GM06990 (cell line): Measurements from ENCODE around the gene ACSM5.

Source experiments
- DNase-seq: peaks from one replicate; pipeline ENCODE4 v3.0.0-alpha.2; 2011; ENCODE audit not compliant: insufficient read length; ENCODE audit errors: extremely low read depth
- H3K27me3 ChIP-seq: replicated peaks from 2 replicates; pipeline ENCODE4 v1.6.0; 2011; ENCODE audit warnings: low read length; ENCODE audit not compliant: control insufficient read depth, insufficient read depth
- H3K36me3 ChIP-seq: 2 replicates; pipeline ENCODE4 v1.5.1; 2011; ENCODE audit warnings: low read length; ENCODE audit not compliant: control insufficient read depth, insufficient read depth
- H3K4me3 ChIP-seq: replicated peaks from 2 replicates; pipeline ENCODE4 v1.5.1; 2011; ENCODE audit warnings: low read depth, mild to moderate bottlenecking, control low read depth, low read length
- TF ChIP-seq, protein P1 (sequence below): IDR thresholded peaks from 2 replicates; pipeline ENCODE4 v1.5.1; 2011; ENCODE audit warnings: low read length, control low read depth, mild to moderate bottlenecking, inconsistent platforms; ENCODE audit not compliant: insufficient read depth, poor library complexity, severe bottlenecking

ACSM5 gene

DNA sequence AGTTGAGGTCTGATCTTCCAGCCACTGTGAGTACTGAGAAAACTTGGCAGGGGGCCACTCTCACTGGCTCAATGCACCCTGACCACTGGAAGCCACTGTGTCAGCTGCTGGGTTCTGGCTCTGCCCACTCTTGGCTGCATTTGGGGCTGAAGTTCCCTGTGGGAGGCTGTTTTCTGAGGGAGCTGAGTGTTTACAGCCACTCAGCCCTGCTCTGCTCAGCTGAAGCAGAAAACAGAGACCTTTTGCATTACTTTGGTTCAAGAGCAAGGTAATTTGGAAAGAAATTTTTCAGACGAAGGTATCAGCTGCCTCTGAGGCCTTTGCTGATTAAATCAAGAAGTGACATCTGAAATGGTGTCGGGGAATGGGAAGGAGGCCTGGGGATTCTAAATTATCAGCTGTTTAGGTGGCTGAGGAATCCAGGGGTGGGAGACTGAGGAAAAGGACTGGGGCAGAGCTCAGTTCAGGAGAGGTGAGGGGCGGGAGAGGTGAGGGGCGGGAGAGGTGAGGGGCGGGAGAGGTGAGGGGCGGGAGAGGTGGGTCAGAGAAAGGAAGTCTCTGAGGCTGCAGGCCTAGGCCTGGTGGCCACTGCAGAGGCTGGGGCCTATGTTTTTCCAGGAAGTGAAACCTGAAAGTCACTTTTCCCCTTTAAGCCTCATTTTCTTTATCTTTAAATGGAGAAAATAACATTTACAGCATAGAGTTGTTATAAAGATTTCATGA is at the start of gene ACSM5:
ACSM5 (plus strand) TSS at position 137 of the 723 bp plus-strand sequence. CDS start 1,951 bp downstream, outside the sequence.
- TF ChIP-seq, protein P1, sequence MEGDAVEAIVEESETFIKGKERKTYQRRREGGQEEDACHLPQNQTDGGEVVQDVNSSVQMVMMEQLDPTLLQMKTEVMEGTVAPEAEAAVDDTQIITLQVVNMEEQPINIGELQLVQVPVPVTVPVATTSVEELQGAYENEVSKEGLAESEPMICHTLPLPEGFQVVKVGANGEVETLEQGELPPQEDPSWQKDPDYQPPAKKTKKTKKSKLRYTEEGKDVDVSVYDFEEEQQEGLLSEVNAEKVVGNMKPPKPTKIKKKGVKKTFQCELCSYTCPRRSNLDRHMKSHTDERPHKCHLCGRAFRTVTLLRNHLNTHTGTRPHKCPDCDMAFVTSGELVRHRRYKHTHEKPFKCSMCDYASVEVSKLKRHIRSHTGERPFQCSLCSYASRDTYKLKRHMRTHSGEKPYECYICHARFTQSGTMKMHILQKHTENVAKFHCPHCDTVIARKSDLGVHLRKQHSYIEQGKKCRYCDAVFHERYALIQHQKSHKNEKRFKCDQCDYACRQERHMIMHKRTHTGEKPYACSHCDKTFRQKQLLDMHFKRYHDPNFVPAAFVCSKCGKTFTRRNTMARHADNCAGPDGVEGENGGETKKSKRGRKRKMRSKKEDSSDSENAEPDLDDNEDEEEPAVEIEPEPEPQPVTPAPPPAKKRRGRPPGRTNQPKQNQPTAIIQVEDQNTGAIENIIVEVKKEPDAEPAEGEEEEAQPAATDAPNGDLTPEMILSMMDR = no peak
- Histone ChIP-seq H3K4me3 (no peak within 1 kb of the TSS), H3K36me3 (no peaks in the 10 kb centered on the region), H3K27me3 (no peaks in the 10 kb centered on the region; the same call in 1 of the 2 replicates)
- no peak for DNase-seq

GRCh38 chr16:20359997-20360396 is 49.3 kb upstream of the ACSM5 start:
- Histone ChIP-seq H3K4me3 (no peak overlapping the region), H3K36me3 (no peaks in the 10 kb centered on the region), H3K27me3 (0 out of 2 replicates have a peak, but pooled peaks cover 1% of the 10 kb centered on the region)
- TF ChIP-seq, protein P1 = peak; percentile 46
- no peak for DNase-seq

GRCh38 chr16:20363191-20363590 is 46.1 kb upstream of the ACSM5 start:
- H3K27me3 ChIP-seq = peaks cover 1% of the 10 kb centered on the region; the same call in 1 of the 2 replicates
- no peak overlapping the region for H3K4me3 ChIP-seq
- DNase-seq = no peak
- TF ChIP-seq, protein P1 = no peak
- H3K36me3 ChIP-seq = no peaks in the 10 kb centered on the region

GRCh38 chr16:20364051-20364450 is 45.3 kb upstream of the ACSM5 start:
- DNase-seq = no peak
- H3K27me3 ChIP-seq = peaks cover 1% of the 10 kb centered on the region; the same call in 1 of the 2 replicates
- no peaks in the 10 kb centered on the region for H3K36me3 ChIP-seq
- TF ChIP-seq, protein P1 = no peak
- H3K4me3 ChIP-seq = no peak overlapping the region

DNA sequence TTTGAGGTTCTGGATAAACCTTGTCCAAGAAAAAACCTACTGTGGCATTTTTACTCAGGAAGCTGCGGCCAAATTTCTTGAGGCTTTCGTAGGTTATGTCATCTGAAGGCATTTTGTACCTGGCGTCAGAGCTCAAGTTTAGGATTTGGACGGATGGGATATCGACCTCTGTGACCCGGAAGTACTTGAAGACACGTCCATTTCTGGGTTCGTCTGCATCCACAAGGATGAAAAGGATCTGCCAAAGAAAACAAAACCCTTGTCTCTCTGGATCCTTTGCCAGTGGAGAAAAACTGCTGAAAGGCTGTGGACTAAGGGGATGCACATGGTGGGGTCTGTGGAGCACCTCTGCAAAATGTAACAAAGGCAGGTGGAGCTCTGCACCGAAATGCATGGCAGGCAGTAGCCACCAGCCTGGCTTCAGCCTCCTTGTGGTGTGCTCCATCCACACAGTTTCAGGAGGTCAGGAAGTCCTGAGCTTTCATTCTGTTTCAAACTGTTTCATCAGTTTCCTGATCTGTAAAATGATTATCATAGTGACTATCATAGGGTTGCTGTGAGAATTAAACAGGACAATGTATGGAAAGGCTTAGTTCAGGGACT is 39.8 kb upstream of the ACSM5 start:
- TF ChIP-seq, protein P1 = no peak
- no peaks in the 10 kb centered on the region; the same call in 1 of the 2 replicates for H3K27me3 ChIP-seq
- no peak overlapping the region for H3K4me3 ChIP-seq
- H3K36me3 ChIP-seq = no peaks in the 10 kb centered on the region
- DNase-seq = no peak
